CD4-positive, alpha-beta T cell treated with Interleukin-10 for 1 hour (primary cell): Measurements from ENCODE around the gene LRRC55.

Experiments used
- DNase-seq: peaks from one replicate; pipeline ENCODE4 v3.0.0-alpha.2; 2020

Gene LRRC55

GRCh38 chr11:57239348-57239747 lies 57.6 kb downstream of the LRRC55 start:
- DNase-seq = no peak

DNA sequence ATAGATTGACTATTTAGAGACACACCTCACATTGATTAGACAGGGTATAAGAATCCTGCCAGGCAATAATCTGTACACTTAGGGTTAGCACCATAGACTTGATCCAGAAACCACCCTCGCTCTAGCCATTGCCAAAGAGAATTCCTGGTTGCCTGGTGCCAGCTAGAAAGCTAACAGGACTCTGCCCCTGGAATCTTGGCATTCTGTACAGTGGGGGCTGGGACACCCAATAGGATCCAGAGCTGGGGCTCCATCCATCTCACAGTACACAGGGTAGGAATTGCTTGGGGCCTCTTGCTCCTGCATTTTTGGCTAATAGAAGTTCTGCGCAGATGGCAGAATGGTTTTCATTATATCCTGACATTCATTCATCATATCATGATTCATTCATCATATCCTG lies 58.3 kb downstream of the LRRC55 start:
- DNase-seq = no peak

DNA sequence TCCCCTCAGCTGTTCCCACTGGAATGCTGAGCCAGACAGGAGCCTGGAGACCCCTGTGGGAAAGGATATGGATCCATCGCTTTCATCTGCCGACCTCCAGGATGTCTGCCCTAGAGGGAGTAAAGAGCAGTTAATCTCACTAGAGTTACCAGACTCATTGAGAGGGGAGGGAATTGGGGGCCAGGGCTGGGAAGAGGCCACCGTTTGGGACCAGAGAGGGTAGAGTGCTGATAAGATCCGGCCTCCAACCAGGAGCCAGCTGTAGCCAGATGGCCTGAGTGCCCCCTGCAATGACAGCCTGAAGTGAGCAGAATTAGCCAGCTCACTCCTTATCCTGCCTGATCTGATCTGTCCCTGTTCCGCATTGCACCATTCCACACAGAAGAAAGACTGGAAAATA lies 59.0 kb downstream of the LRRC55 start:
- no peak for DNase-seq
